GM10847 (cell line): ENCODE data around the gene PLEK.

Experiments
- POLR2A ChIP-seq: IDR thresholded peaks from 2 replicates; pipeline ENCODE4 v1.6.1; 2011; ENCODE audit not compliant: insufficient read length; ENCODE audit errors: extremely low read depth

Gene PLEK, protein sequence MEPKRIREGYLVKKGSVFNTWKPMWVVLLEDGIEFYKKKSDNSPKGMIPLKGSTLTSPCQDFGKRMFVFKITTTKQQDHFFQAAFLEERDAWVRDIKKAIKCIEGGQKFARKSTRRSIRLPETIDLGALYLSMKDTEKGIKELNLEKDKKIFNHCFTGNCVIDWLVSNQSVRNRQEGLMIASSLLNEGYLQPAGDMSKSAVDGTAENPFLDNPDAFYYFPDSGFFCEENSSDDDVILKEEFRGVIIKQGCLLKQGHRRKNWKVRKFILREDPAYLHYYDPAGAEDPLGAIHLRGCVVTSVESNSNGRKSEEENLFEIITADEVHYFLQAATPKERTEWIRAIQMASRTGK

DNA sequence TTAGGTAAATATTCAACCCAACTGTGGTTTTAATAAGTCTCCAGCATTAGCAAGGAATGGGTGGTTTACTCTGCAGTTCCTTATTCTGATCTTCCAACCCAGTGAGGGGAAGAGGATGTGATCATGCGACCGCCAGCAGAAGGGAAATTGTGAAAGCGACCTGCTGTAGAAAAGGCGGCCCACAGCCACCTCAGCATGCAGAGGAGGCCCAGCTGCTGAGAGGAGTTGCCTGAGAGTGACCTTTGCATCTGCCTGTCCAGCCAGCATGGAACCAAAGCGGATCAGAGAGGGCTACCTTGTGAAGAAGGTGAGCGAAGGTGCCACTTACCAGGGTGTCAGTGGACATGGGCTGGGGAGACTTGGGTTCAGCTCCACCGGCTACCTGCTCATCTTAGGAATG, at the start of gene PLEK:
Gene PLEK (plus strand): TSS at position 196 of the 400 bp plus-strand sequence. CDS start 70 bp downstream, at position 266.
- peak; percentile 87 for TF ChIP-seq POLR2A

DNA sequence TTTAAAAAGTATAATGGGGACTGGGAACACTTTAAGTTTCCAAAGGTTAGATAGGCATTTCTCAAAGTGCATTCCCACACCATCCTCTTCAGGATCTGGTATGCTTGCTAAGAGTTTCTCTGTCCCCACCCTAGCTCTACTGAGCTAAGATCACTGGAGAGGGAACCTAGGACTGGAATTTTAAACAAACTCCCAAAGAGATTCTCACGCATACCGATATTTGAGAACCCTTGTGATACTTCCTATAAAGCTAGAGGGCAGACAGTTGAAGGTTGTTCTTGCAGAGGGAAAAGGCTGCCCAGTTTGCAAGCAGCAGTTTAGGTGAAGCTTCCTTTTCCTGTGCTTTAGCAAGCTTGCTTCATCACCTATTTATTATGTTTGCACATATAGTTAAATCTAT, 49.0 kb upstream of the PLEK start:
- TF ChIP-seq POLR2A, result no peak

DNA sequence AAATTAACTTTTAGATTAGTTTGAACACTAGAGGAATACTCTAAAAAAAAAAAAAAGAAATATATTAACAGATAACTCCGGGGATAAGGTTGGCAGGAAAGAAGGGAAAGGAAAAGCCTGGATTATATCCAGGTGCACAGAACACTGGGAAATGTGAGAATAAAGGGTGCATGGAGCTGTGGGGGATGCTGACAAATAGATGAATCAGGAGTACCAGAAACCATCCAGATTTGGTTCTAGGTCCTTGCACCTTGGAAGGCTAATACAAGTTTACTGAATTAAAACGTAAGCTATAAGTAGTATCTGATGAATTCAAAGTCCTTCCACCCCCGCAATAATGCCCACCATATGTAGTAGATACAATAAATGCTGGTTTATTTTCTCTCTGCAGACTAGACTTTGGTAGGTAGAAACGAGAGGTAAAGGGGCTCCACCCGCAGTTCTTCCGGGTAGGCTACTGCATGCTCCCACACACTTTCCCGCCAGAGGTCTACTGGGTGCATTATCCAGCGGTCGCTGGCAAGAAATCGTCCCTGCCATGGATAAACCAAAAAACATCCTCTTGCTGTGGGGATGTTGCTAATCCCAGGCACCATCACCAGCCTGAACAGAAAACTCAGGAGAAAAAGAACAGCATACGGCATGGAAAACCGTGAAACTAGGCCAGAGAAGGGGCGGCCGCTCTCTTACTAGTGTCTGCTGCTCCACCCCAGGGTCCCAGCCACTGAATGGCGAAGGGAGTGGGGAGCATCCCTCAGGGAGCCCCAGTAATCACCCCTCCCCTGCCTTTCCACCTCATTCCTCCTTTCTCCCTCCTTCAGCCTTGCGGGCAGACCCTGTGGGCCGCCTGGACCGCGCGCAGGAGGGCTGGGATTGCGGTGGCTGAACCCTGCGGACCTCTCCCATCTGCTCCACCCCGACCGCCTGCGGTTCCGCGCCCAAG, 46.8 kb upstream of the PLEK start:
- TF ChIP-seq POLR2A, result no peak

DNA sequence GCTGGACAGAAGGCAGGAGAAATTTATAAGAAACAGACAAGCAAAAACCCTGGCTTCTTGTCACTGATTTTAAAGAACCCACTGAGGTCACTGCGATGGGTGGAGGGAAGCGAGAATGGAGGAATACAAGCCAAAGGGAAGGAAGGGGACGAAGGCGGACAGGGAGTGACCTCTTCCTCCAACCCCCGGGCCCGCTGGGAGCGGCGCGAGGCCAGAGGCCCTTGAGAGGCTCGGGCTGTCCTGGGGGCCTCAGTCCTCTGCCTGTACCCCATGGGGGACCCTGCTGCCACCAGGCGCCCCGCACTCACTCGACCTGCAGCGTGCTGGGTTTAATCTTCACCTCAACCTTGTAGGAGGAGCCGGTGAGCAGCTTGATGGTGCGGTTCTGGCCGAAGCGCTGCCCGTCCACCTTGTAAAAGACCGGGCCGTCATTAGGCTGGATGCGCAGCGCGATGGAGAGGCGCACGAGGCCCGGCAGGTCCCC, 46.1 kb upstream of the PLEK start:
- no peak for TF ChIP-seq POLR2A

DNA sequence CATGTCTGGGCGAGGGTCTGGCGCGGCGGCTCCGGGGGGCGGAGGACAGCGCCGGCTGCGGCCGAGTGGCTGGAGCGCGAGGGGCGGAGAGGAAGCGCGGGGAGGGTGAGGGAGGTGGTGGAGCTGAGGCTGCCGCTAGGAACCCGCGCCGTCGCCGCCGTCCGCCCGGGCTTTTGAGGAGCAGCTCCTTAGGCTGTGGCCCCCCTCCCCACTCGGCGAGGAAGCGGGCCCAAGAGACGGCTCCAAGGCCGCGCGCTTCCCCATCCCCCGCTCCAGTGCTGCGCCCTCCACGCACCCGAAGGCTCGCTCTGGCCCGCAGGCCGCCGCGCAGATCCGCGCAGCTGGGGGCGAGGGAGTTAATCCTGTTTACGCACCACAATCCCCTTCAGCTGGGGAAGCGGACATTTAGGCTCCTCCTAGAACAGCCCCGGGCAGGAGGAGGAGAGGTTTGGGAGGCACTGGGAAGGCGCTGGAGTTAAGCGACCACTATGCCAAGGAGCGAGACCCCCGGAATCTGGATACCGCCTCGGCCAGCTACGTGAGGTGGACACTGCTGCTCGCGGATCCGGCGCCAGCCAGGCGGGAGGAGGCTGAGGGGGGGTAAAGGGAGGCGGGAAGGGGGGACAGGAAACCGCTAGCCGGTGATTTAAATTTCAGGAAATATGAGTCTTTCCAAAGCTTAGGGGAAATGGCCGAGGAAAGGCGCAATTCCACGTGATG, 45.5 kb upstream of the PLEK start, which contains the start of gene CNRIP1:
Gene CNRIP1 (minus strand): TSS at position 552 of the 720 bp plus-strand sequence. CDS start 549 bp downstream, at position 3.
- no peak for TF ChIP-seq POLR2A

DNA sequence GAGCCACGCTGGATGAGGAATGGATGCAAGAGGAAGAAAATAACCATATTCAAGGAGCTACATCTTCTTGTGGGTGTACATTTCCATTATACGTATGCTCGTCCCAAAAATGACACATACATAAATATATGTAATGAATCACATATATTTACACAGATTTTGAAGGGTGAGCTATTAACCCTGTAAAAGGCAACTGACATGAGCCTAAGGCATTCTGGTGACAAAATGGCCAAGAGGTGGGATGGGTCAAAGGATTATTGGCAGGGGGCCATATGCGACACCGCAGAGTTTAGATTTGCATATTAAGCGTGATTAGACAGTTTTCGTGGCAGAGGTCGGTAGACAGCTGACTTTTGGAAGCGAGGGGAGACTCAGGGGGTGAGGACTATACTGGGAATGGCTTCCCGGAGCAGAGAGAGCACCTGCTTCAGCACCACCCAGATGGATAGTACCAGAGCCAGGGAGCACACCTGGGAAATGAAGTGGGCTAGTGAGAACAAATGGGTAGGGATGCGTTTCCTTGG, 44.9 kb upstream of the PLEK start:
- no peak for TF ChIP-seq POLR2A

DNA sequence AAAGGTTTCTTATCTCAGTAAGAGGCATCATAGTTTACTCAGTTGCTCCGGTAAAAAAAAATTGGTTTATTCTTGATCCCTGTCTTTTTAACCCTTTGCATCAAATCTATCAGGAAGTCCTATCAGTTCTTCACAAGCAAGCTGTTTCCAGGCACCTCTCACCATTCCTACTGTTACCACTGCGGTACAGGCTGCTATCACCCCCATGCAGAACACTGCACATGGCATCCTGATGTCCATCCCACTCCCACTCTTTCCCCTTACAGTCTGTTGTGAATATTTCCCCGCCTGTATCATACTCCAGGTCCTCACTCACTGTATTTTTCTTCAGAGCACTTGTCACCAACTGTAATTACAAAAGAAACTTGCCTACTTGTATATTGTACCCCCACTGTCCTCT, 40.0 kb upstream of the PLEK start:
- TF ChIP-seq POLR2A, result no peak

DNA sequence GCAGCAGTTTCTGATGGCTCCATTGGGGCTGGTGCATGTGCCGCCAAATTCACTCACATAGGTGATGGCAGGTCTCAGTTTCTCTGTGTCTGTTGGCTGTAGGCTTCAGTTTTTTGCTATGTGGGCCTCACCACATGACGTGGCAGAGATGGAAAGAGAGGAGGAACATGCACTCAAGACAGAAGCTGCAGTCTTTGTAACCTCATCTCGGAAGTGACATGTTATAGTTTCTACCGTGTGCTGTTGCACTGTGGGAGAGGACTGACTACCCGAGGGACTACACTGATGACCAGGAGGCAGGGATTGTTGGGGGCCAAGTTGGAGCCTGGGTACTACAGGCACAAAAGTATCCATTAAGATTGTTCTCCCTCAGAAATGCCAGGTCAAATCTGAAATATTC, 36.2 kb upstream of the PLEK start:
- no peak for TF ChIP-seq POLR2A

DNA sequence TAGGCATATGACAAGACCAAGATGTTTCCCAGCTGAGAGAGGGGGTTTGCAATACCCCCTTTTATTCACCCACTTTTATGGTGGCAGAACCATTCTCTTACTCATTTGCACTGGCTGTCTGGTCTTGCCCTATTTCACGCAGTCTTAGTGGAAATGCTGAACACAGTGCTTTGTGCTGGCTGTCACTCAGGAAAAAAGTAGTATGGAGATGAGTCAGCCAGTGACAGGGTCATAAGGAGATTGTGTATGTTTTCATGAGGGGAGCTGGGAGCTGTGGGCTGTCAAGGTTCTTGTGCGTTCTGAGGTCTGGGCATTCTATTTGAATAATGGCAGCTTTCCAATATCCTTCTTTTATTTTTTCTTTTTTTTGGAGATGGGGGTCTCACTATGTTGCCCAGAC, 34.4 kb upstream of the PLEK start:
- no peak for TF ChIP-seq POLR2A

DNA sequence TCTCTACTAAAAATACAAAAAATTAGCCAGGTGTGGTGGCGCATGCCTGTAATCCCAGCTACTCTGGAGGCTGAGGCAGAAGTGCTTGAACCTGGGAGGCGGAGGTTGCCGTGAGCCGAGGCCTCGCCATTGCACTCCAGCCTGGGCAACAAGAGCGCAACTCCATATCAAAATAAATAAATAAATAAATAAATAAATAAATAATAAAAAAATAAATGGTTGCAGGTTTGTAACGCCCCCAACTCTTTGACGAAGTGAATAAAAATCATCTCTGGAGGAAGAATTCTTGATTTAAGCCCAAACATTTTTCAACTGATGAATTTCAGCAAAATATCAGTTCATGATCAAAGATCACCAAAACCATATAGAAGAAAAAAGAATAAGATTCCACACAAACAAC, 32.1 kb upstream of the PLEK start:
- TF ChIP-seq POLR2A, result no peak

DNA sequence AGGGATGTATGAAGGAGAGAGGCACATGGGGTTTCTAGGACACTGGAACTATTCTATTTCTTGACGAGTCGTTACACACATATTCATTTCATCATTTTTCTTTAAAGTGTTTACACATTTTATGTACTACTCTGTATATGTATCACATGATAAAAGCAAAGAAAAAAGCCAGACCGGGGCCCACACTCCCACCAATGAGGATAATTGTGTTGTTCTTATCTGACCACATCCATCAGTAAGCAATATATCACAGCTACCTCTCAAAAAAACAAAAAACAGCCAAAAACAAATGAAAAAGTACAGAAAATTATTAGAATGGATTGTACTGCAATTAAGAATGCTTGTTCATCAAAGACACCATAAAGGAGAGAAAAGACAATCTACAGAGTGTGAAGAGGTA, 31.2 kb upstream of the PLEK start:
- TF ChIP-seq POLR2A, result no peak

DNA sequence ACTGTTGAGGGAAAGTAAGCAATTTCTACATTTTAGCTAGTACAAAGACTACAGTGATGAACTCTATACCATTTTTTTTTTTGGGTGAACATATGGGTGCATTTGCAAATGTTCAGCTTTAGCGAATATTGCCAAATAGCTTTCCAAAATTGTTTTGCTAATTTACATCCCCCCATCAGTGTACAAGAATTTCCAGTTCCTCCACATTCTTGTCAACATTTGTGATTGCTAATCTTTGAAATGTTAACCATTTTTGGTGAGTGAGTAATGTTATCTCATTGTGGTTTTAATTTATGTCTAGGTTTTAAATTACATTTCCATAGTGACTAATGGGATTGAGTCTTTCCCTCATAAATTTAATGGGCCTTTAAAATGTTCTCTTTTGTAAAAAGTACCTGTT, 28.9 kb upstream of the PLEK start:
- TF ChIP-seq POLR2A, result no peak

DNA sequence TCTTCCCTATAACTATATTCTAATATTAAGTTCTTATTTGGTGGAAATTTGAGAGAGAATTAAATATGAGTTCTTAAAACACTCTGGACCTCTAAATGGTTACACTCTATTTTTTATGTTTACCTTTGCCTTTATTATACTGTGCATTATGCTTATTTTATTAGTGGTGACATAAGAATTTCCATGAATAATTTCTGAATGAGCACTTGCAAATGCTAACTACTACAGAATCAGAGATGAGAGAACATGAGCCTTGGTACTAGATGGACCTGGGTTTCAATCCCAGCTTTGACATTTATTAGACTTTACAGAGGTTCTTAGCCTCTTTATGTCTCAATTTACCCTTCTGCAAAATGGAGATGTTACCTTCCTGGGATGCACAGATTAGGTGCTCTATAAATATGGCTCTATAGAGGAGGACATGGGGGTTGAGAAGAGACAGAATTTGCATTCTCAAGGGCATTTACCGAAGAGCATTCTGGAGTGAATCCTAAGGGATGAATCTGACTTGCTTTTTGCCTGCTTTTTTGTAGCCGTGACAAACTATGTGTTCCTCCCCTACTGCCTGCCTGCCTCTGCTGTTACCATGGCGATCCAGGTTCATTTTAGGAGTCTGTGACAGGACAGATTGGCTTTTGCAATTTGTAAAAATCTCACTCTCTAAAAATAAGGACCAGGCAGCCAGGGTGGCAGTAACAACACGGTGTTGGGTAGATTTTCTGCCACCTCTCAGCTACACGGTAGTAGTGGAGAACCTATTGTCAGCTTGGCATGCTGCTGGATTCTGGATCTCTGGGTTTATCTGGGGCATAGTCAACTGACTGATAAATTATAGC, 24.6 kb upstream of the PLEK start:
- TF ChIP-seq POLR2A, result no peak

DNA sequence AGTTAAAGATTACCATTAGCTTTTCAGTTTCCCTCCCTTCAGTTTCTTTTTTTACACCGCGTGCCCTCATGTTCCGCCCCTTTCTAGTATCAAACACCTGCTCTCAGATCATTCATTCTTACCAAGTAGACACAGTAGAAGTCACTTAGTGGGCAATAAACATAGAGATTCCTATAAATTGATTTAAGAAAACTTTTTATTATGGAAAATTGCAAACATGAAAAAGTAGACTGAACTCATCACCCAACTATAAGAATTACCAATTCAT, 24.1 kb upstream of the PLEK start:
- no peak for TF ChIP-seq POLR2A
